HCT116 (cell line): ENCODE measurements around the gene CPHXL2.

Experiments
- CTCF ChIP-seq, 3 experiments: fragments of 200-600 bp in 1 of 3; sonication (generic) in 1 of 3; IDR thresholded peaks in 2 of 3; conservative IDR thresholded peaks in 1 of 3; 2 replicates each; pipeline ENCODE4 v1.5.1; 2012 to 2017; ENCODE audit warnings: low read depth in 2 of 3, low read length in 2 of 3, antibody characterized with exemption in 1 of 3, borderline replicate concordance in 1 of 3, control low read depth in 1 of 3, mild to moderate bottlenecking in 1 of 3, mixed read lengths in 1 of 3, mixed run types in 1 of 3, moderate library complexity in 1 of 3; ENCODE audit not compliant: insufficient read depth in 1 of 3
- REST ChIP-seq: IDR thresholded peaks from 2 replicates; pipeline ENCODE4 v1.6.1; 2012; ENCODE audit warnings: low read depth

GRCh38 chr16:75710344-75710743 is 33.5 kb upstream of the CPHXL2 start:
- TF ChIP-seq REST = no peak
- no peak for TF ChIP-seq CTCF (IDR thresholded peaks at IDR 0.05 in 2 of 3, conservative IDR thresholded peaks at IDR 0.05 in 1 of 3; ENCODE audit: borderline replicate concordance in 1 of 3, insufficient read depth in 1 of 3, low read depth in 2 of 3, low read length in 2 of 3)
